ENCODE results near the gene FAM13C.

DNA sequence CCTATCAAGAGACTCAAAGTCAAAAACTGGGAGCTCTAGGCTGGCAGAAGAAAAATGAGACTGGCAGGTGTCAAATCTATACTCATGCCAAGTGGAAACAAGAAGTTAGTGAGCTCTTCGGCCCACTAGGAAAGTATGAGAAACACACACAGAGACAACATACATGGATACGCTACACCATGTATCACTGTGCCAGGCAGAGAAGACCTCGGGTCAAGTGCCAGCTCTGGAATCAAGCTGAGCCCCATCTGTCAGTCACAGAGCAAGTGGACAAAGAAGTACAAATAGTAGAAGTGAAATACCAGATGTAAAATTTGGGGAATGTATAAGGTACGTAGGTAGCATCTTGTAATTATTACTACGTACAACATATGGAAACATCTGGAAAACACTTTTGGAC, 62.4 kb downstream of the FAM13C start:
- TF ChIP-seq, protein P1, sequence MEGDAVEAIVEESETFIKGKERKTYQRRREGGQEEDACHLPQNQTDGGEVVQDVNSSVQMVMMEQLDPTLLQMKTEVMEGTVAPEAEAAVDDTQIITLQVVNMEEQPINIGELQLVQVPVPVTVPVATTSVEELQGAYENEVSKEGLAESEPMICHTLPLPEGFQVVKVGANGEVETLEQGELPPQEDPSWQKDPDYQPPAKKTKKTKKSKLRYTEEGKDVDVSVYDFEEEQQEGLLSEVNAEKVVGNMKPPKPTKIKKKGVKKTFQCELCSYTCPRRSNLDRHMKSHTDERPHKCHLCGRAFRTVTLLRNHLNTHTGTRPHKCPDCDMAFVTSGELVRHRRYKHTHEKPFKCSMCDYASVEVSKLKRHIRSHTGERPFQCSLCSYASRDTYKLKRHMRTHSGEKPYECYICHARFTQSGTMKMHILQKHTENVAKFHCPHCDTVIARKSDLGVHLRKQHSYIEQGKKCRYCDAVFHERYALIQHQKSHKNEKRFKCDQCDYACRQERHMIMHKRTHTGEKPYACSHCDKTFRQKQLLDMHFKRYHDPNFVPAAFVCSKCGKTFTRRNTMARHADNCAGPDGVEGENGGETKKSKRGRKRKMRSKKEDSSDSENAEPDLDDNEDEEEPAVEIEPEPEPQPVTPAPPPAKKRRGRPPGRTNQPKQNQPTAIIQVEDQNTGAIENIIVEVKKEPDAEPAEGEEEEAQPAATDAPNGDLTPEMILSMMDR (IDR thresholded peaks at IDR 0.05; ENCODE audit: low read depth, low read length, poor library complexity, severe bottlenecking) = no peak
- TF ChIP-seq EZH2phosphoT487 (IDR thresholded peaks at IDR 0.05; ENCODE audit: borderline replicate concordance, low read length) = no peak

Data from DOHH2 (cell line).